ENCODE data around the gene BUD13. TPM values are rescaled to one million over a fixed set of nuclear protein-coding genes. Genes with fewer than 3 reads are reported as not detected.

Gene BUD13
- polyA plus RNA-seq, 1 donor from 2014 or later: 19.1 TPM

GRCh38 chr11:116729501-116730240 is 43.1 kb downstream of the BUD13 start:
- no peak overlapping the region for H3K4me3 ChIP-seq (ENCODE audit: low read length)
- H3K4me2 ChIP-seq (ENCODE audit: low read length): no peak overlapping the region
- no peak overlapping the region for H3K27ac ChIP-seq (ENCODE audit: low read length)
- no peaks in the 10 kb centered on the region for H3K9me3 ChIP-seq (ENCODE audit: low read length)
- TF ChIP-seq EZH2 (IDR thresholded peaks at IDR 0.05; ENCODE audit: borderline replicate concordance, insufficient read depth, low read length, poor library complexity, severe bottlenecking) (no peak), SMC3 (conservative IDR thresholded peaks at IDR 0.05; ENCODE audit: poor library complexity) (no peak), RAD21 (conservative IDR thresholded peaks at IDR 0.05) (no peak), POLR2AphosphoS5 (IDR thresholded peaks at IDR 0.05) (no peak), MXI1 (conservative IDR thresholded peaks at IDR 0.05; ENCODE audit: poor library complexity, severe bottlenecking) (no peak), EP300 (conservative IDR thresholded peaks at IDR 0.05; ENCODE audit: poor library complexity, severe bottlenecking) (no peak), CTCF (IDR thresholded peaks at IDR 0.05; ENCODE audit: poor library complexity, severe bottlenecking) (no peak), TAF1 (IDR thresholded peaks at IDR 0.05; ENCODE audit: low read depth) (no peak)
- TF ChIP-seq, protein P1, sequence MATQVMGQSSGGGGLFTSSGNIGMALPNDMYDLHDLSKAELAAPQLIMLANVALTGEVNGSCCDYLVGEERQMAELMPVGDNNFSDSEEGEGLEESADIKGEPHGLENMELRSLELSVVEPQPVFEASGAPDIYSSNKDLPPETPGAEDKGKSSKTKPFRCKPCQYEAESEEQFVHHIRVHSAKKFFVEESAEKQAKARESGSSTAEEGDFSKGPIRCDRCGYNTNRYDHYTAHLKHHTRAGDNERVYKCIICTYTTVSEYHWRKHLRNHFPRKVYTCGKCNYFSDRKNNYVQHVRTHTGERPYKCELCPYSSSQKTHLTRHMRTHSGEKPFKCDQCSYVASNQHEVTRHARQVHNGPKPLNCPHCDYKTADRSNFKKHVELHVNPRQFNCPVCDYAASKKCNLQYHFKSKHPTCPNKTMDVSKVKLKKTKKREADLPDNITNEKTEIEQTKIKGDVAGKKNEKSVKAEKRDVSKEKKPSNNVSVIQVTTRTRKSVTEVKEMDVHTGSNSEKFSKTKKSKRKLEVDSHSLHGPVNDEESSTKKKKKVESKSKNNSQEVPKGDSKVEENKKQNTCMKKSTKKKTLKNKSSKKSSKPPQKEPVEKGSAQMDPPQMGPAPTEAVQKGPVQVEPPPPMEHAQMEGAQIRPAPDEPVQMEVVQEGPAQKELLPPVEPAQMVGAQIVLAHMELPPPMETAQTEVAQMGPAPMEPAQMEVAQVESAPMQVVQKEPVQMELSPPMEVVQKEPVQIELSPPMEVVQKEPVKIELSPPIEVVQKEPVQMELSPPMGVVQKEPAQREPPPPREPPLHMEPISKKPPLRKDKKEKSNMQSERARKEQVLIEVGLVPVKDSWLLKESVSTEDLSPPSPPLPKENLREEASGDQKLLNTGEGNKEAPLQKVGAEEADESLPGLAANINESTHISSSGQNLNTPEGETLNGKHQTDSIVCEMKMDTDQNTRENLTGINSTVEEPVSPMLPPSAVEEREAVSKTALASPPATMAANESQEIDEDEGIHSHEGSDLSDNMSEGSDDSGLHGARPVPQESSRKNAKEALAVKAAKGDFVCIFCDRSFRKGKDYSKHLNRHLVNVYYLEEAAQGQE (IDR thresholded peaks at IDR 0.05; ENCODE audit: borderline replicate concordance): no peak
- H3K9me2 ChIP-seq (ENCODE audit: insufficient read depth, low read length): no peaks in the 10 kb centered on the region
- no peak overlapping the region for H3K9ac ChIP-seq (ENCODE audit: low read length)
- H3F3A ChIP-seq (ENCODE audit: insufficient read depth, low read length, poor library complexity, severe bottlenecking): no peaks in the 10 kb centered on the region
- H3K79me2 ChIP-seq (replicated peaks; ENCODE audit: insufficient read depth, low read length): no peaks in the 10 kb centered on the region
- no peaks in the 10 kb centered on the region for H3K27me3 ChIP-seq (ENCODE audit: insufficient read depth, low read depth, low read length)
- H2AFZ ChIP-seq (ENCODE audit: low read depth, low read length): no peak overlapping the region
- H3K36me3 ChIP-seq (ENCODE audit: insufficient read depth, low read length): no peaks in the 10 kb centered on the region
- H4K20me1 ChIP-seq (ENCODE audit: insufficient read depth): no peaks in the 10 kb centered on the region

DNA sequence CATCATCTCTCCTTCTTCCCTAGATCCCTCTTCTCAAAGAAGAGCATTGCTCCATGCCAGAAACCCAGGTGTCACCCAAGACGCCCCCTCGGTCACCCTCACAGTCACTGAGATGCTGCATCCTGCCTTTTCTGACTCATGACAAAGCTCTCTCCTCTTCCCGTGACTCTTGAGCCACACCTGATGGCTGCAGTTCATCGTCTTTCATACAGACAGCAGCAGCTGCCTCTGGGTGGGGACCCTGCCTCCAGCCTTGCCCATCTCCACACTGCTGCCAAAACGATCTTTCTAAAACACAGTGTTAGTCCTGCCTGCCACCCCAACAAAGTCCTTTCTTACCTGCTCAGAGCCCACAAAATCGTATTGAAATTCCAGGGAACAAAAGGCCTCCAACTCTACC is 44.8 kb downstream of the BUD13 start:
- H3K27ac ChIP-seq (ENCODE audit: low read length): no peak overlapping the region
- H3K79me2 ChIP-seq (replicated peaks; ENCODE audit: insufficient read depth, low read length): no peaks in the 10 kb centered on the region
- no peak overlapping the region for H3K4me2 ChIP-seq (ENCODE audit: low read length)
- H2AFZ ChIP-seq (ENCODE audit: low read depth, low read length): no peak overlapping the region
- no peaks in the 10 kb centered on the region for H3F3A ChIP-seq (ENCODE audit: insufficient read depth, low read length, poor library complexity, severe bottlenecking)
- no peaks in the 10 kb centered on the region for H3K9me2 ChIP-seq (ENCODE audit: insufficient read depth, low read length)
- no peaks in the 10 kb centered on the region for H3K36me3 ChIP-seq (ENCODE audit: insufficient read depth, low read length)
- no peak for TF ChIP-seq EZH2 (IDR thresholded peaks at IDR 0.05; ENCODE audit: borderline replicate concordance, insufficient read depth, low read length, poor library complexity, severe bottlenecking)
- TF ChIP-seq MXI1 (conservative IDR thresholded peaks at IDR 0.05; ENCODE audit: poor library complexity, severe bottlenecking): no peak
- TF ChIP-seq POLR2AphosphoS5 (IDR thresholded peaks at IDR 0.05): no peak
- no peak for TF ChIP-seq SMC3 (conservative IDR thresholded peaks at IDR 0.05; ENCODE audit: poor library complexity)
- TF ChIP-seq EP300 (conservative IDR thresholded peaks at IDR 0.05; ENCODE audit: poor library complexity, severe bottlenecking): no peak
- TF ChIP-seq, protein P1 (IDR thresholded peaks at IDR 0.05; ENCODE audit: borderline replicate concordance): no peak
- TF ChIP-seq CTCF (IDR thresholded peaks at IDR 0.05; ENCODE audit: poor library complexity, severe bottlenecking): no peak
- TF ChIP-seq TAF1 (IDR thresholded peaks at IDR 0.05; ENCODE audit: low read depth): no peak
- no peak for TF ChIP-seq RAD21 (conservative IDR thresholded peaks at IDR 0.05)
- H3K9ac ChIP-seq (ENCODE audit: low read length): no peak overlapping the region
- H3K4me3 ChIP-seq (ENCODE audit: low read length): no peak overlapping the region
- no peaks in the 10 kb centered on the region for H4K20me1 ChIP-seq (ENCODE audit: insufficient read depth)
- H3K27me3 ChIP-seq (ENCODE audit: insufficient read depth, low read depth, low read length): no peaks in the 10 kb centered on the region
- H3K9me3 ChIP-seq (ENCODE audit: low read length): no peaks in the 10 kb centered on the region
